Measurements from ENCODE around the gene DCTN3. TPM values are rescaled to one million over a fixed set of nuclear protein-coding genes. Genes with fewer than 3 reads are reported as not detected.

The DCTN3 gene
- total RNA-seq, 3 donors from 2014 or later, result 84.0 to 114 (median 113) TPM

- intact Hi-C loops (cut with DNase I; ENCODE audit: low total_unique reads), result loop anchor here (10.0 kb wide), 1 partner anchor 59 kb away; no protein-coding TSS in a partner anchor
- Histone ChIP-seq H3K27ac (no peak overlapping the region), H3K4me1 (no peaks in the 10 kb centered on the region), H3K36me3 (no peaks in the 10 kb centered on the region), H3K4me3 (no peak overlapping the region), H3K27me3 (no peaks in the 10 kb centered on the region), H3K9me3 (no peaks in the 10 kb centered on the region)
- TF ChIP-seq POLR2A (IDR thresholded peaks at IDR 0.05), result no peak
- TF ChIP-seq, protein P1, sequence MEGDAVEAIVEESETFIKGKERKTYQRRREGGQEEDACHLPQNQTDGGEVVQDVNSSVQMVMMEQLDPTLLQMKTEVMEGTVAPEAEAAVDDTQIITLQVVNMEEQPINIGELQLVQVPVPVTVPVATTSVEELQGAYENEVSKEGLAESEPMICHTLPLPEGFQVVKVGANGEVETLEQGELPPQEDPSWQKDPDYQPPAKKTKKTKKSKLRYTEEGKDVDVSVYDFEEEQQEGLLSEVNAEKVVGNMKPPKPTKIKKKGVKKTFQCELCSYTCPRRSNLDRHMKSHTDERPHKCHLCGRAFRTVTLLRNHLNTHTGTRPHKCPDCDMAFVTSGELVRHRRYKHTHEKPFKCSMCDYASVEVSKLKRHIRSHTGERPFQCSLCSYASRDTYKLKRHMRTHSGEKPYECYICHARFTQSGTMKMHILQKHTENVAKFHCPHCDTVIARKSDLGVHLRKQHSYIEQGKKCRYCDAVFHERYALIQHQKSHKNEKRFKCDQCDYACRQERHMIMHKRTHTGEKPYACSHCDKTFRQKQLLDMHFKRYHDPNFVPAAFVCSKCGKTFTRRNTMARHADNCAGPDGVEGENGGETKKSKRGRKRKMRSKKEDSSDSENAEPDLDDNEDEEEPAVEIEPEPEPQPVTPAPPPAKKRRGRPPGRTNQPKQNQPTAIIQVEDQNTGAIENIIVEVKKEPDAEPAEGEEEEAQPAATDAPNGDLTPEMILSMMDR (IDR thresholded peaks at IDR 0.05), result peak; percentile 85 to 92 (median 91)
- no peak for TF ChIP-seq POLR2AphosphoS5 (IDR thresholded peaks at IDR 0.05)
- DNase-seq (ENCODE audit: low spot score in 2 of 2), result peak; percentile 77 to 83
Measured at GRCh38 chr9:34603610-34604231, 16.6 kb downstream of the DCTN3 start.

DNA sequence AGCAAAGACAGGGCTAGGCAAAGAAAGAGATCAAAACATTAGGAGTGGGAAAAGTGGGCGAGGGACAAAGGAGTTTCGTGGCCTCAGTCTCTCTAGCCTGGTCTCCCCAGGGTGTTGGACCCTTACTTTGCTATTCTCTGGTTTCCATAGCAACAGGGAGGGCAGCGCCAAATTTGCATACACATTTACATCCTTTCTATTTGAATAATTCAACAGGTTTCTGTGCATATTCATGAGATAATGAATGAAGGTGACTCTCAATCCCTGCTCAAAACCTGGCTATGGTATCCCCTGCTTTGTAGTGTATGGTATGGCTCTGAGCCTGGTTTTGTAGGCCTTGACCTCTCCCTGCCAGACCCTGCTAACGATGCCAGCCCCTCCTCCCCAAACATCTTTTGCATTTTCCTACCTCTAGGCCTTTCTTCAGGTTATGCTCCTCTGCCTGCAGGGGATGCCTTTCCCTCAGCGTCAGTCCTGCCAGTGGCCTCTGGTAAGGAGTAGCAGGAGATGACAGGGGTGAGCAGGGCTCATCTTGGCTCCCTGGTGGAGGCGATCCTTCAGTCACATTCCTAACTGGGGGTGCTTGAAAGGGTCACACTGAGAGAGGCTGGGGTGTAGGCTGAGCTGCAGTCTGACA is 18.2 kb downstream of the DCTN3 start:
- Histone ChIP-seq H3K4me3 (no peak overlapping the region), H3K9me3 (no peaks in the 10 kb centered on the region), H3K27me3 (no peaks in the 10 kb centered on the region), H3K27ac (no peak overlapping the region), H3K36me3 (no peaks in the 10 kb centered on the region), H3K4me1 (no peaks in the 10 kb centered on the region)
- intact Hi-C loops (cut with DNase I; ENCODE audit: low total_unique reads), result loop anchor here (10.0 kb wide), 1 partner anchor 57 kb away; no protein-coding TSS in a partner anchor
- DNase-seq (ENCODE audit: low spot score in 2 of 2), result no peak
- TF ChIP-seq POLR2AphosphoS5 (IDR thresholded peaks at IDR 0.05) (no peak), POLR2A (IDR thresholded peaks at IDR 0.05) (no peak)
- TF ChIP-seq, protein P1 (IDR thresholded peaks at IDR 0.05), result no peak

- no peaks in the 10 kb centered on the region for H3K9me3 ChIP-seq
- H3K27ac ChIP-seq, result no peak overlapping the region
- no peak for DNase-seq (ENCODE audit: low spot score in 2 of 2)
- no peaks in the 10 kb centered on the region for H3K36me3 ChIP-seq
- no peak overlapping the region for H3K4me3 ChIP-seq
- TF ChIP-seq POLR2A (IDR thresholded peaks at IDR 0.05), result no peak
- TF ChIP-seq POLR2AphosphoS5 (IDR thresholded peaks at IDR 0.05), result no peak
- H3K4me1 ChIP-seq, result no peaks in the 10 kb centered on the region
- no peaks in the 10 kb centered on the region for H3K27me3 ChIP-seq
- intact Hi-C loops (cut with DNase I; ENCODE audit: low total_unique reads), result loop anchor here (10.0 kb wide), 1 partner anchor 56 kb away; no protein-coding TSS in a partner anchor
Measured at GRCh38 chr9:34600908-34601307, 19.4 kb downstream of the DCTN3 start.

- H3K9me3 ChIP-seq, result no peaks in the 10 kb centered on the region
Measured at GRCh38 chr9:34599546-34599945, 20.7 kb downstream of the DCTN3 start.

GRCh38 chr9:34594177-34594576 is 26.1 kb downstream of the DCTN3 start:
- no peak overlapping the region for H3K4me3 ChIP-seq
- peaks cover 0 to 2% of the 10 kb centered on the region in 2 donors for H3K27me3 ChIP-seq
- peak overlapping the region; percentile 75 to 89 for H3K27ac ChIP-seq
- no peaks in the 10 kb centered on the region for H3K9me3 ChIP-seq
- no peaks in the 10 kb centered on the region for H3K36me3 ChIP-seq
- DNase-seq (ENCODE audit: low spot score in 2 of 2), result no peak
- no peak for TF ChIP-seq POLR2A (IDR thresholded peaks at IDR 0.05)
- no peak for TF ChIP-seq POLR2AphosphoS5 (IDR thresholded peaks at IDR 0.05)
- TF ChIP-seq, protein P1 (IDR thresholded peaks at IDR 0.05), result no peak
- peaks cover 12 to 26% of the 10 kb centered on the region in 2 donors for H3K4me1 ChIP-seq
- intact Hi-C loops (cut with DNase I; ENCODE audit: low total_unique reads), result no loop called here

More at GRCh38 chr9:34599546-34599945, 20.7 kb downstream of the DCTN3 start:
- no peak for DNase-seq (ENCODE audit: low spot score in 2 of 2)
- Histone ChIP-seq H3K27me3 (no peaks in the 10 kb centered on the region), H3K4me3 (no peak overlapping the region), H3K36me3 (no peaks in the 10 kb centered on the region), H3K27ac (peak overlapping the region in 1 of 2 donors; percentile 69), H3K4me1 (no peaks in the 10 kb centered on the region)
- TF ChIP-seq, protein P1 (IDR thresholded peaks at IDR 0.05), result no peak
- intact Hi-C loops (cut with DNase I; ENCODE audit: low total_unique reads), result no loop called here
